ENCODE data around the gene ADH5. TPM values are rescaled to one million over a fixed set of nuclear protein-coding genes. Genes with fewer than 3 reads are reported as not detected.

The ADH5 gene
- total and polyA plus RNA-seq, 2 donors (not counting 1 experiment from before 2014, with no cell fraction given) = 23.9 to 65.6 TPM

DNA sequence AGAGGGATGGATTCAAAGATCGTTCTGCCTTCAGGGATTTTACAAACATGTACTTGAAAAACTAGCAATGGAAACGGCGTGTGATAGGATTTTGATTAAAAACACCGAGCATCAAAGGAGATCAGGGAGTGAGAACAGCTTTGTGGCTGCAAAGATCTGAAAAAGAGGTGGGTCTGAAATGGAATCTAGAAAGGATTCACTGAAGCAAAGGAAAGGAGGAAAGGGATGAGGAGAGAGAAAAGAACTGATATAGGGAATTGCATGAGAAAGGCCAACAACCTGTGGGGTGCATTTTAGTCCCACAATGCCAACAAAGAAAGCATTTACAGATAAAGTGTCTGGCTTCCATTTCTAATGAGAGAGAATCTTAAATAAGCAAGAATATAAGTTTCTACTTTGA lies 32.4 kb upstream of the ADH5 start:
- Mint-ChIP-seq H3K4me3 (no peak overlapping the region), H3K4me1 (no peaks in the 10 kb centered on the region), H3K9me3 (ENCODE audit: insufficient read depth) (no peaks in the 10 kb centered on the region), H3K27ac (no peak overlapping the region), H3K27me3 (peaks cover 8% of the 10 kb centered on the region)
- 100% methylated on average over 4 of the region's 4 CpGs for WGBS (ENCODE audit: insufficient coverage)
- Histone ChIP-seq H3K79me2 (ENCODE audit: control insufficient read depth, insufficient read depth, low read length) (no peaks in the 10 kb centered on the region), H3K4me2 (replicated peaks; ENCODE audit: low read depth, low read length, poor library complexity, severe bottlenecking) (no peak overlapping the region), H3K27ac (ENCODE audit: low read length in 2 of 2) (no peak overlapping the region), H3K4me3 (ENCODE audit: control extremely low read depth in 1 of 5, extremely low read depth in 1 of 5, insufficient read depth in 1 of 5, low read depth in 2 of 5, low read length in 4 of 5) (no peak overlapping the region), H3K36me3 (replicated peaks in 1 of 2; ENCODE audit: control extremely low read depth in 1 of 2, control insufficient read depth in 1 of 2, extremely low read depth in 1 of 2, insufficient read depth in 2 of 2, low read length in 1 of 2) (no peaks in the 10 kb centered on the region), H3K9ac (ENCODE audit: low read length) (no peak overlapping the region), H4K20me1 (ENCODE audit: control insufficient read depth, insufficient read depth, low read length, poor library complexity, severe bottlenecking) (no peaks in the 10 kb centered on the region), H3K27me3 (replicated peaks in 1 of 4; ENCODE audit: control extremely low read depth in 1 of 4, control insufficient read depth in 3 of 4, insufficient read depth in 4 of 4, low read length in 3 of 4) (peaks cover 0 to 3% (median 0%) of the 10 kb centered on the region in 4 experiments), H3K4me1 (ENCODE audit: control insufficient read depth in 2 of 2, insufficient read depth in 2 of 2, low read length in 2 of 2) (no peaks in the 10 kb centered on the region), H3K9me3 (ENCODE audit: control extremely low read depth in 1 of 3, control insufficient read depth in 2 of 3, insufficient read depth in 1 of 3, low read length in 2 of 3) (peaks cover 0 to 1% (median 0%) of the 10 kb centered on the region in 3 donors), H2AFZ (ENCODE audit: insufficient read depth, low read depth, low read length, poor library complexity, severe bottlenecking) (no peak overlapping the region)
- no peak for ATAC-seq (ENCODE audit: low read depth)
- POLR2A ChIA-PET = no interaction called here
- DNase-seq = no peak
- TF ChIP-seq, protein P1, sequence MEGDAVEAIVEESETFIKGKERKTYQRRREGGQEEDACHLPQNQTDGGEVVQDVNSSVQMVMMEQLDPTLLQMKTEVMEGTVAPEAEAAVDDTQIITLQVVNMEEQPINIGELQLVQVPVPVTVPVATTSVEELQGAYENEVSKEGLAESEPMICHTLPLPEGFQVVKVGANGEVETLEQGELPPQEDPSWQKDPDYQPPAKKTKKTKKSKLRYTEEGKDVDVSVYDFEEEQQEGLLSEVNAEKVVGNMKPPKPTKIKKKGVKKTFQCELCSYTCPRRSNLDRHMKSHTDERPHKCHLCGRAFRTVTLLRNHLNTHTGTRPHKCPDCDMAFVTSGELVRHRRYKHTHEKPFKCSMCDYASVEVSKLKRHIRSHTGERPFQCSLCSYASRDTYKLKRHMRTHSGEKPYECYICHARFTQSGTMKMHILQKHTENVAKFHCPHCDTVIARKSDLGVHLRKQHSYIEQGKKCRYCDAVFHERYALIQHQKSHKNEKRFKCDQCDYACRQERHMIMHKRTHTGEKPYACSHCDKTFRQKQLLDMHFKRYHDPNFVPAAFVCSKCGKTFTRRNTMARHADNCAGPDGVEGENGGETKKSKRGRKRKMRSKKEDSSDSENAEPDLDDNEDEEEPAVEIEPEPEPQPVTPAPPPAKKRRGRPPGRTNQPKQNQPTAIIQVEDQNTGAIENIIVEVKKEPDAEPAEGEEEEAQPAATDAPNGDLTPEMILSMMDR (IDR thresholded peaks at IDR 0.05) = no peak
- no peak for TF ChIP-seq EZH2 (IDR thresholded peaks at IDR 0.05; ENCODE audit: borderline replicate concordance, insufficient read depth, low read depth, low read length, poor library complexity, severe bottlenecking)
- CTCF ChIA-PET = interaction anchor here (1.0 kb wide), 1 partner anchor 690 kb away, joined by 3 read pairs; no protein-coding TSS in a partner anchor
- intact Hi-C loops (cut with micrococcal nuclease) = no loop called here

DNA sequence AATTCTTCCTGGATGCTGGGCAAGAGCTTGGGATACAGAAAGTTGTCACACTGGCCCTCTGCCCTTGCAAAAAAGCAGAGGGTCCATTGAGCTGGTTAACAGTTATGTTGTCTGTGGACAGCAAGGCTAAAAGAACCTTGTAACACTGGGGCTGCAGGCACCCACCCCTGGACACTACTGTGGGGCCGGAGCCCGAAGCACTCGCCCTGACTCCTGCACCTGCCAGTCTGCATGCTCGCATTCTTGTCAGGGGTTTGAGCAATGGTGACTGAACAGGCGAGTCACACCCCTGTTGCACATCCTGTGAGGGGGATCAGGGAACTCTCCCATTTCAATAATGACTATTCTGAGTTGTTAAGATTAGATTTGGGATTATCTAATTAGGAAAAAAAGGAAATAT lies 31.9 kb upstream of the ADH5 start:
- Histone ChIP-seq H3K27ac (ENCODE audit: low read length in 2 of 2) (no peak overlapping the region), H3K9me3 (ENCODE audit: control extremely low read depth in 1 of 3, control insufficient read depth in 2 of 3, insufficient read depth in 1 of 3, low read length in 2 of 3) (peaks cover 0 to 1% (median 0%) of the 10 kb centered on the region in 3 donors), H3K9ac (ENCODE audit: low read length) (no peak overlapping the region), H4K20me1 (ENCODE audit: control insufficient read depth, insufficient read depth, low read length, poor library complexity, severe bottlenecking) (no peaks in the 10 kb centered on the region), H3K4me3 (ENCODE audit: control extremely low read depth in 1 of 5, extremely low read depth in 1 of 5, insufficient read depth in 1 of 5, low read depth in 2 of 5, low read length in 4 of 5) (no peak overlapping the region), H3K79me2 (ENCODE audit: control insufficient read depth, insufficient read depth, low read length) (no peaks in the 10 kb centered on the region), H3K4me2 (replicated peaks; ENCODE audit: low read depth, low read length, poor library complexity, severe bottlenecking) (no peak overlapping the region), H3K36me3 (replicated peaks in 1 of 2; ENCODE audit: control extremely low read depth in 1 of 2, control insufficient read depth in 1 of 2, extremely low read depth in 1 of 2, insufficient read depth in 2 of 2, low read length in 1 of 2) (no peaks in the 10 kb centered on the region), H2AFZ (ENCODE audit: insufficient read depth, low read depth, low read length, poor library complexity, severe bottlenecking) (no peak overlapping the region), H3K27me3 (replicated peaks in 1 of 4; ENCODE audit: control extremely low read depth in 1 of 4, control insufficient read depth in 3 of 4, insufficient read depth in 4 of 4, low read length in 3 of 4) (peaks cover 0 to 3% (median 0%) of the 10 kb centered on the region in 4 experiments), H3K4me1 (ENCODE audit: control insufficient read depth in 2 of 2, insufficient read depth in 2 of 2, low read length in 2 of 2) (no peaks in the 10 kb centered on the region)
- TF ChIP-seq, protein P1 (IDR thresholded peaks at IDR 0.05) = no peak
- no peak for TF ChIP-seq EZH2 (IDR thresholded peaks at IDR 0.05; ENCODE audit: borderline replicate concordance, insufficient read depth, low read depth, low read length, poor library complexity, severe bottlenecking)
- no peak overlapping the region for H3K4me3 Mint-ChIP-seq
- POLR2A ChIA-PET = no interaction called here
- no peak overlapping the region for H3K27ac Mint-ChIP-seq
- H3K27me3 Mint-ChIP-seq = peaks cover 4% of the 10 kb centered on the region
- intact Hi-C loops (cut with micrococcal nuclease) = no loop called here
- 100% methylated on average over 3 of the region's 5 CpGs for WGBS (ENCODE audit: insufficient coverage)
- no peak for ATAC-seq (ENCODE audit: low read depth)
- H3K9me3 Mint-ChIP-seq (ENCODE audit: insufficient read depth) = no peaks in the 10 kb centered on the region
- DNase-seq = no peak
- CTCF ChIA-PET = interaction anchor here (1.0 kb wide), 1 partner anchor 691 kb away, joined by 3 read pairs; no protein-coding TSS in a partner anchor
- no peaks in the 10 kb centered on the region for H3K4me1 Mint-ChIP-seq
